Naive thymus-derived CD4-positive, alpha-beta T cell (primary cell): ENCODE data around the gene RNF167. TPM values are rescaled to one million over a fixed set of nuclear protein-coding genes. Genes with fewer than 3 reads are reported as not detected.

Source experiments
- ATAC-seq: fragments of 150-1000 bp; cut with Tn5 transposase; 2 replicates; pipeline ENCODE4 v1.10.0; 2021; ENCODE audit warnings: mild to moderate bottlenecking, moderate library complexity
- CTCF ChIA-PET: fragments of 350-600 bp; sonication (Branson Sonifier 250); formaldehyde crosslinking; loops from one replicate; lab custom pipeline; 2021; ENCODE audit warnings: antibody characterized with exemption; lab: Charles Lee
- POLR2A ChIA-PET: fragments of 350-600 bp; sonication (Branson Sonifier 250); formaldehyde crosslinking; loops from one replicate; lab custom pipeline; 2021; ENCODE audit warnings: antibody characterized with exemption, inconsistent platforms; lab: Charles Lee
- DNase-seq, 9 donors: peaks; one replicate each; pipeline versions ENCODE4 v3.0.0 to v3.0.0-alpha.2; 2020 to 2022; ENCODE audit warnings: mixed read lengths in 1 of 9
- H3K27ac ChIP-seq: one replicate; pipeline ENCODE4 v1.7.0; 2013; ENCODE audit warnings: mild to moderate bottlenecking, low read depth, low read length, moderate library complexity
- H3K27me3 ChIP-seq, 2 donors: one replicate each; pipeline ENCODE4 v1.7.0; 2013; ENCODE audit warnings: low read length in 2 of 2, mild to moderate bottlenecking in 2 of 2, moderate library complexity in 2 of 2; ENCODE audit not compliant: control insufficient read depth in 2 of 2, insufficient read depth in 2 of 2
- H3K36me3 ChIP-seq, 3 experiments: 1 replicate in 2 of 3; 2 replicates in 1 of 3; pipeline ENCODE4 v1.7.0; 2013; ENCODE audit warnings: low read length in 3 of 3, mild to moderate bottlenecking in 3 of 3, moderate library complexity in 1 of 3; ENCODE audit not compliant: insufficient read depth in 3 of 3, control insufficient read depth in 2 of 3
- H3K4me1 ChIP-seq, 2 donors: one replicate each; pipeline ENCODE4 v1.7.0; 2013; ENCODE audit warnings: low read length in 2 of 2, mild to moderate bottlenecking in 2 of 2, moderate library complexity in 1 of 2; ENCODE audit not compliant: control insufficient read depth in 2 of 2, insufficient read depth in 2 of 2
- H3K4me3 ChIP-seq: 2 replicates; pipeline ENCODE4 v1.7.0; 2013; ENCODE audit warnings: mild to moderate bottlenecking, low read length
- H3K9me3 ChIP-seq, 3 experiments: 1 replicate in 2 of 3; 2 replicates in 1 of 3; pipeline ENCODE4 v1.7.0; 2013; ENCODE audit warnings: low read length in 3 of 3; ENCODE audit not compliant: control insufficient read depth in 2 of 3
- H3K27ac Mint-ChIP-seq, 9 donors: one replicate each; pipeline ENCODE4 v1.8.0; 2020 to 2022; ENCODE audit warnings: mixed read lengths in 9 of 9, mild to moderate bottlenecking in 8 of 9, moderate library complexity in 5 of 9, inconsistent platforms in 2 of 9
- H3K27me3 Mint-ChIP-seq, 5 donors: one replicate each; pipeline ENCODE4 v1.8.0; 2021 to 2022; ENCODE audit warnings: mixed read lengths in 5 of 5, mild to moderate bottlenecking in 1 of 5
- H3K36me3 Mint-ChIP-seq, 5 donors: one replicate each; pipeline ENCODE4 v1.8.0; 2020 to 2022; ENCODE audit warnings: mixed read lengths in 5 of 5, mild to moderate bottlenecking in 3 of 5, inconsistent platforms in 1 of 5
- H3K4me1 Mint-ChIP-seq, 7 donors: one replicate each; pipeline ENCODE4 v1.8.0; 2020 to 2022; ENCODE audit warnings: mixed read lengths in 7 of 7, mild to moderate bottlenecking in 3 of 7, inconsistent platforms in 1 of 7
- H3K4me3 Mint-ChIP-seq, 10 donors: one replicate each; pipeline ENCODE4 v1.8.0; 2020 to 2022; ENCODE audit warnings: mild to moderate bottlenecking in 10 of 10, mixed read lengths in 10 of 10, moderate library complexity in 6 of 10, inconsistent platforms in 2 of 10
- H3K9me3 Mint-ChIP-seq, 11 donors: one replicate each; pipeline ENCODE4 v1.8.0; 2020 to 2022; ENCODE audit warnings: mixed read lengths in 11 of 11, mild to moderate bottlenecking in 4 of 11, inconsistent platforms in 1 of 11, moderate library complexity in 1 of 11
- intact Hi-C, 2 donors: fragments of 100-400 bp; cut with micrococcal nuclease; formaldehyde crosslinking; loops; one replicate each; pipeline ENCODE4 v1.15.1; 2023
- polyA plus RNA-seq, 2 donors: library from polyadenylated mRNA; unstranded; fragments of 300-500 nt; fragmentation: Illumina TruSeq; gene quantifications; one replicate each; pipeline ENCODE4 v1.2.3, GENCODE V29; 2021
- total RNA-seq, 6 experiments: library from RNA in 5 of 6; stranded (reverse) in 5 of 6; gene quantifications; 1 replicate in 5 of 6; 2 replicates in 1 of 6; pipeline ENCODE4 v1.2.3 and lab custom pipeline; 2021 to 2026

The RNF167 gene
- total and polyA plus RNA-seq, 7 experiments from 2014 or later, result 25.3 to 248 (median 103) TPM

DNA sequence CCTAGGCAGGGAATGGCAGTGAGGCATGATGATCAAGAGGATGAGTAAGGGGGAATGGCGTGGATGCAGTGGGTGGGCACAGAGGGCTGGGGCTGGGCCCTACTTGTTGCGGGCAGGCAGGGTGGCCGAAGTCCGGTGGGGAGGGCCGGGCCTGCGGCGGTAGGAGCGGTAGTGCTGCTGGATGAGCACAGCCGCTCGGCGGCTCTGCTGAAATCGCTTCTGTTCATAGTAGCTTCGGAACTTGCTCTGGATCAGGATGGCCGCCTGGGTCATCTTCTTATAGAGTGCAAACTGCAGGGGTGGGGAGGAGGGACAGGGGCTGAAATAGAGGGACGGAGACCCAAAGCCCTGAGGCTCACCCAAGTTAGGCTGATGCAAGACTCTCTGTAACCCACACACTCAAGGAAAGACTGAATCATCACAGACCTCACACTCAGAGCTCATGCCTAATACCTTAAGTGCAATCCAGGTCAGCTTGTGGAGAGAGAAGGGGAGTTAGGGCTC is 29.0 kb downstream of the RNF167 start:
- peaks cover 17 to 22% of the 10 kb centered on the region in 2 donors for H3K4me1 ChIP-seq
- ATAC-seq (no peak), DNase-seq (peak in 1 of 9 donors; percentile 55)

DNA sequence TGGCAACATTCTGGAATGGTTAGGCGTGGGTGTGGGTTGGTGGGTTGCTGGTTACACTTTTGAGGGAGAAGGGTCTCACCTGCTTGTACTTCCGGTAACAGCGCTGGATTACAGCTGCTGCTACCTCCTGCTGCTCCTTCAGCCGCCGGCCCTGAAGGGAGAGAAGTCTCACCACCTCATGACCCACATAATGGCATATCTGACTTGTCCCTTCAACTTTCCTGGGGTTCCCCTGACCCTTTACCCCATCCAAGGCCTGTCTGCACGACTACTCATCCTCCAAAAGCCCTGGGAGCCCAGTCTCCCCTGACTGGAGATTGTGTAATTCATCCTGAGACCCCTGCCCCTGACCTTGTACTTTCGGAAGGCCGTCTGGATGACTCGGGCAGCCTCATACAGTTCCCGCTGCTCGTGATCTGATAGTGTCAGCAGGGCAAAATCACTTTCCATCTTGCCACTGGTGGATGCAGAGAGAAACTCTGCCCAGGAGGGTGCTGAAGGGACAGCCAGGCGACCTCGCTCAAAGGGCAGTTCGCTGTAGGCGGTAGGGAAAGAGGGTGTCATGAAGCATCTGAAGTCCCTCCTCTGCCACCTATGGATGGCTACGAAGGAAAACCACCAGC is 29.6 kb downstream of the RNF167 start:
- DNase-seq (peak in 1 of 9 donors; percentile 43), ATAC-seq (no peak)
- H3K27ac Mint-ChIP-seq, result peak overlapping the region in 3 of 9 donors; percentile 32 to 79 (median 76)
- Histone ChIP-seq H3K36me3 (peaks cover 0 to 54% (median 12%) of the 10 kb centered on the region in 3 experiments), H3K27me3 (no peaks in the 10 kb centered on the region), H3K27ac (peak overlapping the region; percentile 23), H3K4me1 (peaks cover 17 to 22% of the 10 kb centered on the region in 2 donors), H3K9me3 (no peaks in the 10 kb centered on the region), H3K4me3 (no peak overlapping the region)
- ChIA-PET CTCF (interaction anchor here (0.6 to 3.1 kb wide), 7 partner anchors 11 to 150 kb away, joined by 3 to 13 read pairs (median 4); partner anchors contain the start of gene CHRNE), POLR2A (interaction anchor here (3.1 to 10.3 kb wide), 4 partner anchors 11 to 31 kb away, joined by 21 to 278 read pairs (median 92); partner anchors contain the start of genes CAMTA2, ENO3, PFN1 and RNF167)
- intact Hi-C loops, result loop anchor here (5.0 kb wide), 2 partner anchors 143 to 602 kb away; partner anchors contain the start of genes UBE2G1 (in 1 of the 2) and ZNF232 (in 1 of the 2)
- no peaks in the 10 kb centered on the region for H3K27me3 Mint-ChIP-seq
- peaks cover 15 to 36% (median 24%) of the 10 kb centered on the region in 7 donors for H3K4me1 Mint-ChIP-seq
- H3K9me3 Mint-ChIP-seq, result peaks cover 0 to 2% (median 0%) of the 10 kb centered on the region in 11 donors
- no peak overlapping the region for H3K4me3 Mint-ChIP-seq
- H3K36me3 Mint-ChIP-seq, result peaks cover 3 to 38% (median 9%) of the 10 kb centered on the region in 5 donors

More for the DNA sequence above, 29.0 kb downstream of the RNF167 start:
- Mint-ChIP-seq H3K4me1 (peaks cover 15 to 34% (median 22%) of the 10 kb centered on the region in 7 donors), H3K9me3 (peaks cover 0 to 2% (median 0%) of the 10 kb centered on the region in 11 donors), H3K36me3 (peaks cover 3 to 39% (median 9%) of the 10 kb centered on the region in 5 donors), H3K27ac (peak overlapping the region in 3 of 9 donors; percentile 32 to 79 (median 76)), H3K4me3 (no peak overlapping the region), H3K27me3 (no peaks in the 10 kb centered on the region)
- Histone ChIP-seq H3K4me3 (no peak overlapping the region), H3K27me3 (no peaks in the 10 kb centered on the region), H3K9me3 (no peaks in the 10 kb centered on the region), H3K27ac (peak overlapping the region; percentile 79), H3K36me3 (peaks cover 0 to 49% (median 8%) of the 10 kb centered on the region in 3 experiments)
- intact Hi-C loops, result loop anchor here (5.0 kb wide), 2 partner anchors 143 to 602 kb away; partner anchors contain the start of genes UBE2G1 (in 1 of the 2) and ZNF232 (in 1 of the 2)
- ChIA-PET CTCF (interaction anchor here (0.6 to 3.1 kb wide), 6 partner anchors 12 to 149 kb away, joined by 3 to 13 read pairs (median 4); partner anchors contain the start of gene CHRNE), POLR2A (interaction anchor here (1.4 to 10.3 kb wide), 5 partner anchors 11 to 257 kb away, joined by 3 to 278 read pairs (median 50); partner anchors contain the start of genes CAMTA2, ENO3, PFN1 and RNF167)

DNA sequence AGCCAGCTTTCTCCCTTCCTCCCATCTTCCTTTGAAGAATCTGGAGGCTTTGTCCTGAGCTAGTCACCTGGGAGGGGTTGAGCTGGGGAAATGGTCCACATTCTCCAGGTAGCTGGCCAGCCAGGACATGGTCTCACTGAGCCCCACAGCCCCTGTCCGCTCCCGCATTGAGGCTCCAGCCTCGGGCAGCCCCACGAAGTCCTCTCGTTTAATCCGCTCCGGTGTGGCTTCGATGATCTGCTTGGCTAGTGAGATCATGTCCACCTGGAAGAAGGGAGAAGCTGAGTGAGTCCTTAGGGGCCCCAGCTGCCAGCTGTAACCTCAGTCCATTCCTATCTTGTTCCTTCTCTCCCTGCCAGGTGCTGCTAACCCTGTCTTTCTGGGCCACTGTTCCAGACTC is 30.2 kb downstream of the RNF167 start:
- H3K36me3 ChIP-seq, result peaks cover 0 to 60% (median 12%) of the 10 kb centered on the region in 3 experiments
- peaks cover 0 to 2% (median 0%) of the 10 kb centered on the region in 11 donors for H3K9me3 Mint-ChIP-seq
- peak overlapping the region in 5 of 10 donors; percentile 2 to 51 (median 39) for H3K4me3 Mint-ChIP-seq
- no peaks in the 10 kb centered on the region for H3K9me3 ChIP-seq
- ChIA-PET CTCF (interaction anchor here (0.8 to 1.3 kb wide), 7 partner anchors 18 to 67 kb away, joined by 3 to 6 read pairs (median 4); partner anchors contain the start of genes CAMTA2 and CHRNE), POLR2A (interaction anchor here (1.6 to 10.3 kb wide), 3 partner anchors 22 to 61 kb away, joined by 5 to 278 read pairs (median 135); partner anchors contain the start of genes ENO3, PFN1, RNF167 and SLC25A11)
- intact Hi-C loops, result no loop called here
- DNase-seq (no peak), ATAC-seq (no peak)
- peak overlapping the region in 7 of 9 donors; percentile 14 to 81 (median 51) for H3K27ac Mint-ChIP-seq
- H3K4me1 ChIP-seq, result peaks cover 17 to 22% of the 10 kb centered on the region in 2 donors
- peaks cover 19 to 35% (median 24%) of the 10 kb centered on the region in 7 donors for H3K4me1 Mint-ChIP-seq
- no peaks in the 10 kb centered on the region for H3K27me3 ChIP-seq
- H3K27me3 Mint-ChIP-seq, result no peaks in the 10 kb centered on the region
- no peak overlapping the region for H3K27ac ChIP-seq
- no peak overlapping the region for H3K4me3 ChIP-seq
- peaks cover 2 to 36% (median 10%) of the 10 kb centered on the region in 5 donors for H3K36me3 Mint-ChIP-seq

DNA sequence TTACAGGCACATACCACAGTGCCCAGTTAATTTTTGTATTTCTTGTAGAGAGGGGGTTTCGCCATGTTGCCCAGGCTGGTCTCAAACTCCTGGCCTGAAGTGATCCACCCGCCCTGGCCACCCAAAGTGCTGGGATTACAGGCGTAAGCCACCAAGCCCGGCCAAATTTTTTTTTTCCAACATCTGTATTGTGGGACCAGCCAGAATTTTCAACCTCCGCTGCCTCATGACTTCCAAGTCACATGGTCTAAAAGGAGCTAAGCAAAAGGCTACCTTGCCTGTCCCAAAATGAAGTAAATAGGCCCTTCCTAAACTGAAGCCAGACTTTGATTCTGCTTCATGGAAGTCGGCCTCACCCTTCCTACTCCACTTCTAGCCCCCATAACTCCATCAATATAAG is 31.8 kb downstream of the RNF167 start:
- Mint-ChIP-seq H3K9me3 (peaks cover 0 to 2% (median 0%) of the 10 kb centered on the region in 11 donors), H3K27ac (peak overlapping the region in 3 of 9 donors; percentile 18 to 70 (median 25)), H3K27me3 (no peaks in the 10 kb centered on the region), H3K4me1 (peaks cover 9 to 30% (median 16%) of the 10 kb centered on the region in 7 donors), H3K4me3 (no peak overlapping the region), H3K36me3 (peaks cover 0 to 29% (median 13%) of the 10 kb centered on the region in 5 donors)
- Histone ChIP-seq H3K27ac (no peak overlapping the region), H3K27me3 (no peaks in the 10 kb centered on the region), H3K36me3 (peaks cover 0 to 70% (median 18%) of the 10 kb centered on the region in 3 experiments), H3K9me3 (no peaks in the 10 kb centered on the region), H3K4me3 (no peak overlapping the region), H3K4me1 (peaks cover 10 to 15% of the 10 kb centered on the region in 2 donors)
- intact Hi-C loops, result no loop called here
- CTCF ChIA-PET, result interaction anchor here (1.4 kb wide), 1 partner anchor 9 kb away, joined by 4 read pairs; no protein-coding TSS in a partner anchor
- POLR2A ChIA-PET, result interaction anchor here (1.0 to 10.3 kb wide), 5 partner anchors 8 to 106 kb away, joined by 4 to 278 read pairs (median 5); partner anchors contain the start of genes ENO3, PFN1, RNF167 and SLC25A11
- ATAC-seq (no peak), DNase-seq (no peak)

DNA sequence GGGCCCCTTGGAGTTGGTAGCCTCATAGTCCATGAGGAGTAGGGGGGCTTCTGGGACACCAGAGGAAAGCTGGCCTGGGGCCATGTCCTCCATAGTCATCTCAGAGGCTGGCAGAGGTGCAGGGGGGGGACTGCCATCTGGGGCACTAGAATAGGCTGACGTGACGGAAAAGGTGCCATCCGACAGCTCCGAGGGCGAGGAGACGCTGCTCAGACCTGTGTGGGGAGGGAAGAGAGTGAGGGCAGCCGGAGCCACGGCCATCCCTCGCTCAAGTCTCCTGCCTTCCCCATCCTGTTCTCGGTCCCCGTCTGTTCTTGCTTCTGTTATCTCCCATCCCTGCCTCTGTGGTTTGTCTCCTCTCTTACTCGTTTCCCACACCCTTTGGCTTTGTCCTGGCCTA is 32.3 kb downstream of the RNF167 start:
- Mint-ChIP-seq H3K36me3 (peaks cover 0 to 32% (median 13%) of the 10 kb centered on the region in 5 donors), H3K27ac (peak overlapping the region in 2 of 9 donors; percentile 30 to 51), H3K4me1 (peaks cover 9 to 30% (median 16%) of the 10 kb centered on the region in 7 donors), H3K9me3 (peaks cover 0 to 2% (median 0%) of the 10 kb centered on the region in 11 donors), H3K4me3 (no peak overlapping the region), H3K27me3 (no peaks in the 10 kb centered on the region)
- ChIA-PET CTCF (no interaction called here), POLR2A (interaction anchor here (1.0 to 10.3 kb wide), 3 partner anchors 24 to 105 kb away, joined by 4 to 278 read pairs (median 135); partner anchors contain the start of genes ENO3, PFN1, RNF167 and SLC25A11)
- Histone ChIP-seq H3K27ac (no peak overlapping the region), H3K4me1 (peaks cover 10 to 15% of the 10 kb centered on the region in 2 donors), H3K9me3 (no peaks in the 10 kb centered on the region), H3K27me3 (no peaks in the 10 kb centered on the region), H3K4me3 (no peak overlapping the region), H3K36me3 (peaks cover 0 to 74% (median 22%) of the 10 kb centered on the region in 3 experiments)
- no peak for ATAC-seq
- intact Hi-C loops, result no loop called here
- DNase-seq, result no peak

DNA sequence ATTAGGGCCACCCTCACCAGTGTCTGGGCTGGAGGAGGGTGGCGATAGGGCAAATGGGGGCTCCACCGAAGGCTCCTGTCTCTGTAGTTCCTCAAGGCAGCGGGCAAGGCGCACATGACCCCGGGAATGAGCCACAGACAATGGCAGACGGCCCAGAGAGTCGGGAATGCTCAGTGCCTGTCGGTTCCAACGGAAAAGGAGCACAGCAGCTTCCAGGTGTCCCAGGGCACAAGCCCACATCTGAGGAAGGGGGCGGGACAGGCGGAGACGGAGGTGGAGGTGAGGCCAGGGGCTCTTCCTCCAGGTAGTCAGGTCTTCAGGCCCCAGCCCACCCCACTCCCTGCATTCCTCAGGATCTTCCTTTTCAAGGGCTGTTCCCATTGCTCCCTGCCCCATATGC is 32.7 kb downstream of the RNF167 start:
- H3K27ac ChIP-seq, result no peak overlapping the region
- no peaks in the 10 kb centered on the region for H3K9me3 ChIP-seq
- Mint-ChIP-seq H3K4me3 (no peak overlapping the region), H3K9me3 (peaks cover 0 to 2% (median 0%) of the 10 kb centered on the region in 11 donors), H3K27ac (peak overlapping the region in 2 of 9 donors; percentile 30 to 54), H3K4me1 (peaks cover 9 to 30% (median 16%) of the 10 kb centered on the region in 7 donors), H3K36me3 (peaks cover 0 to 36% (median 16%) of the 10 kb centered on the region in 5 donors), H3K27me3 (no peaks in the 10 kb centered on the region)
- peaks cover 2 to 75% (median 26%) of the 10 kb centered on the region in 3 experiments for H3K36me3 ChIP-seq
- intact Hi-C loops, result no loop called here
- DNase-seq, result no peak
- ChIA-PET POLR2A (interaction anchor here (0.6 to 10.3 kb wide), 3 partner anchors 25 to 34 kb away, joined by 3 to 278 read pairs (median 135); partner anchors contain the start of genes ENO3, PFN1, RNF167 and SLC25A11), CTCF (no interaction called here)
- peaks cover 10 to 15% of the 10 kb centered on the region in 2 donors for H3K4me1 ChIP-seq
- no peaks in the 10 kb centered on the region for H3K27me3 ChIP-seq
- ATAC-seq, result no peak
- no peak overlapping the region for H3K4me3 ChIP-seq
